Psoas muscle (tissue), 8 donors: Measurements from ENCODE around the gene S1PR5. TPM values are rescaled to one million over a fixed set of nuclear protein-coding genes. Genes with fewer than 3 reads are reported as not detected.
A peak's percentile ranks its signal among the peaks of the same experiment; 100 is the strongest.

ENCODE experiments used
- ATAC-seq, 4 donors: fragments of 200-7000 bp; cut with Tn5 transposase; one replicate each; pipeline ENCODE4 v1.9.1; 2020; ENCODE audit warnings: moderate library complexity in 3 of 4, mild to moderate bottlenecking in 2 of 4
- DNase-seq, 2 donors: peaks; one replicate each; pipeline ENCODE4 v3.0.0-alpha.2; 2020
- H3K27ac ChIP-seq: fragments of 200-600 bp; one replicate; pipeline ENCODE4 v1.8.0; 2022
- H3K27me3 ChIP-seq, 3 donors: fragments of 200-600 bp in 1 of 3; one replicate each; pipeline versions ENCODE4 v1.6.1 to v1.8.0; 2013 to 2022; ENCODE audit warnings: low read length in 2 of 3, mild to moderate bottlenecking in 2 of 3, moderate library complexity in 1 of 3; ENCODE audit not compliant: insufficient read depth in 3 of 3
- H3K36me3 ChIP-seq, 2 donors: fragments of 200-600 bp in 1 of 2; one replicate each; pipeline versions ENCODE4 v1.6.1 to v1.8.0; 2013 to 2022; ENCODE audit warnings: low read depth in 1 of 2, mild to moderate bottlenecking in 1 of 2, moderate library complexity in 1 of 2; ENCODE audit not compliant: insufficient read depth in 1 of 2
- H3K4me1 ChIP-seq: fragments of 200-600 bp; one replicate; pipeline ENCODE4 v1.8.0; 2022
- H3K4me3 ChIP-seq: fragments of 200-600 bp; one replicate; pipeline ENCODE4 v1.8.0; 2022; ENCODE audit warnings: mild to moderate bottlenecking
- H3K9me3 ChIP-seq: fragments of 200-600 bp; one replicate; pipeline ENCODE4 v1.8.0; 2022
- CTCF ChIP-seq: fragments of 200-600 bp; IDR thresholded peaks from one replicate; pipeline ENCODE4 v1.8.0; 2022; ENCODE audit warnings: antibody characterized with exemption
- WGBS, 3 donors: extraction: QIAGEN DNeasy Blood & Tissue Kit; methylation state at CpG; one replicate each; pipeline versions ENCODE4 v1.1.6 to v1.1.7; 2013; 5-methylcytosine and 5-hydroxymethylcytosine counted together
- intact Hi-C, 2 donors: fragments of 100-400 bp; cut with DNase I; formaldehyde crosslinking; loops; one replicate each; pipeline versions ENCODE4 v1.11.0 to v1.14.2; 2022
- long read RNA-seq, 2 donors: library from polyadenylated mRNA; unstranded; transcript quantifications; one replicate each; pipeline ENCODE4 v2.0.0, GENCODE V29; 2021
- polyA plus RNA-seq, 3 donors: library from polyadenylated mRNA; stranded (reverse); fragments of 200-250 nt; gene quantifications; one replicate each; pipeline ENCODE4 v1.2.3, GENCODE V29; 2013
- total RNA-seq, 4 donors: library from RNA; stranded (reverse); fragmentation: NEBNext Ultra II Directional in 2 of 4; extraction: Animal tissue kit (Norgen Biotek cat#: 25700) in 2 of 4; gene quantifications; one replicate each; pipeline versions ENCODE4 v1.2.1 to v1.2.4, GENCODE V29; 2021 to 2023
- donor health status: healthy with polysubstance abuse.
- donor health status: DM: no; HTN: no; CAD: no; lungs with moderate emphysema.
- donor health status: Bipolar disorder and iron deficiency.
- donor health status: healthy.
- donor health status: DM: yes; HTN: yes; CAD: no.
- donor health status: DM: no; HTN: no; CAD: no.
- donor health status: DM: no; HTN: no; CAD: no.
- donor health status: DM: yes; HTN: yes; CAD: no.

Gene S1PR5, protein sequence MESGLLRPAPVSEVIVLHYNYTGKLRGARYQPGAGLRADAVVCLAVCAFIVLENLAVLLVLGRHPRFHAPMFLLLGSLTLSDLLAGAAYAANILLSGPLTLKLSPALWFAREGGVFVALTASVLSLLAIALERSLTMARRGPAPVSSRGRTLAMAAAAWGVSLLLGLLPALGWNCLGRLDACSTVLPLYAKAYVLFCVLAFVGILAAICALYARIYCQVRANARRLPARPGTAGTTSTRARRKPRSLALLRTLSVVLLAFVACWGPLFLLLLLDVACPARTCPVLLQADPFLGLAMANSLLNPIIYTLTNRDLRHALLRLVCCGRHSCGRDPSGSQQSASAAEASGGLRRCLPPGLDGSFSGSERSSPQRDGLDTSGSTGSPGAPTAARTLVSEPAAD
- total RNA-seq: under 1 TPM; 0.15 to 0.30 (median 0.17) TPM
- under 1 TPM; 0.07 to 0.12 (median 0.08) TPM for polyA plus RNA-seq
- long read RNA-seq, donor 1: 0 reads
- long read RNA-seq, donor 2, partial matches to known transcripts: 0 of 1 reads
- long read RNA-seq, donor 2, other reads (novel, unspliced or antisense): 0 of 1 reads

GRCh38 chr19:10517361-10517759 is at the start of gene S1PR5:
S1PR5 (minus strand) TSS chr19:10517447; CDS start chr19:10515011, 2,436 bp downstream.
- Histone ChIP-seq H3K4me3 (peak within 1 kb of the TSS; percentile 52), H3K27me3 (peaks cover 0 to 74% (median 30%) of the 10 kb centered on the region in 3 donors), H3K36me3 (no peaks in the 10 kb centered on the region), H3K27ac (no peak within 1 kb of the TSS), H3K9me3 (no peaks in the 10 kb centered on the region), H3K4me1 (no peaks in the 10 kb centered on the region)
- no peak for TF ChIP-seq CTCF
- intact Hi-C loops: no loop called here
- ATAC-seq (peak; percentile 45 to 53 (median 48)), DNase-seq (no peak)
- WGBS, 3 donors: 0 to 4% (median 1%) methylated on average over 17 to 39 of the region's 39 CpGs

- DNase-seq (peak in 1 of 2 donors; percentile 63), ATAC-seq (no peak)
- H3K27me3 ChIP-seq: no peaks in the 10 kb centered on the region
- peaks cover 0 to 13% of the 10 kb centered on the region in 2 donors for H3K36me3 ChIP-seq
- TF ChIP-seq CTCF: no peak
- 55 to 60% (median 58%) methylated on average over 19 of the region's 19 CpGs for WGBS, 3 donors
- intact Hi-C loops: loop anchor here in 1 of 2 donors (5.0 kb wide), 2 partner anchors 65 to 165 kb away; partner anchors contain the start of genes CDC37 and KEAP1
- peak overlapping the region; percentile 92 for H3K4me3 ChIP-seq
- H3K27ac ChIP-seq: peak overlapping the region; percentile 82
- H3K4me1 ChIP-seq: peaks cover 33% of the 10 kb centered on the region
- H3K9me3 ChIP-seq: no peaks in the 10 kb centered on the region
These were observed 49.6 kb upstream of the S1PR5 start for GRCh38 chr19:10566658-10567410.

GRCh38 chr19:10566408-10566657 is 49.1 kb upstream of the S1PR5 start:
- peaks cover 0 to 18% of the 10 kb centered on the region in 2 donors for H3K36me3 ChIP-seq
- H3K27ac ChIP-seq: peak overlapping the region; percentile 82
- H3K4me1 ChIP-seq: peaks cover 33% of the 10 kb centered on the region
- 3 to 7% (median 6%) methylated on average over 4 of the region's 4 CpGs for WGBS, 3 donors
- intact Hi-C loops: loop anchor here in 1 of 2 donors (5.0 kb wide), 2 partner anchors 64 to 164 kb away; partner anchors contain the start of genes CDC37 and KEAP1
- TF ChIP-seq CTCF: no peak
- H3K4me3 ChIP-seq: peak overlapping the region; percentile 92
- DNase-seq (no peak), ATAC-seq (no peak)
- no peaks in the 10 kb centered on the region for H3K9me3 ChIP-seq
- no peaks in the 10 kb centered on the region for H3K27me3 ChIP-seq

DNA sequence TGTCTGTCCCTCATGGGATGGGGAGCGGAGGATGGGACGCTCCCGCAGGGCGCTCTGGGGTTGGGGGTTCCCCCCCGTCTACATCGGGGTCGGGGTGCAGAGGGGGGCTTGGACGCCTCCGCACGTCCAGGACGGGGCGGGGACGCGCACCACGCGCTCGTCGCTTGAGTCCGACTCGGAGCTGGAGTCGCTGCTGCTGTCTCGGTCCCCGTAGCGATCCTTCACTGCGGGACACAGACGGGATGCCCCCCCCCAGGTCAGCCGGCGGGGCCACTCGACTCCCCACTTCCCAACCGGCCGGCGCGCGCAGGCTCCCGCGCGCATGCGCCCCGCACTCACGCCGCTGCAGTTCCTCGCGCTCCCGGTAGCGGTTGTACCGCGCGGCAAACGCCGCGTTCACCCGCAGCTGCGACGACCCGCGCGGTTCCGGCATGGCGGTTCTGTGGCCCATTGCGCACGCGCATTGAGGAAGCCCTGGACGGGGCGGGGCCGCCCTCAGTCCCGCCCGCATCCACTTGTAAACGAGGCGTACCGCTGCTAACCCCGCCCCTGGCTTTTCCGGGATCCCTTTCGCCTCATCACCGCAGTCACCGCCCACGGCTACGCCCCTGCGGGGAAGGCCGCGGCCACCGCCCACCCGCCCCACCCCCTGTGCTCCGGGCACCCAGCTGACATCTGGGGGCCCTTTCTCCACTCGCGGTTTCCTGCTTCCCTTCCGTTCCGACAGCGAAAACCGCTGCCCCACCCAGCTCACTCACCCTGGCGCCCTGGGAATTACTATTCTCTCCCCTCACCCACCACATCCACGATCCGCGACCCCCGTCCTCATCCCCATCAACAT is 48.5 kb upstream of the S1PR5 start, which contains the start of gene KRI1:
Gene KRI1 (minus strand): TSS at position 444 of the 841 bp plus-strand sequence. CDS start 11 bp downstream, at position 433.
- peak within 1 kb of the TSS; percentile 92 for H3K4me3 ChIP-seq
- 0 to 1% (median 1%) methylated on average over 36 to 94 of the region's 94 CpGs for WGBS, 3 donors
- no peaks in the 10 kb centered on the region for H3K9me3 ChIP-seq
- DNase-seq: peak; percentile 98 to 99
- peak; percentile 33 for TF ChIP-seq CTCF
- no peaks in the 10 kb centered on the region for H3K27me3 ChIP-seq
- peak within 1 kb of the TSS; percentile 82 for H3K27ac ChIP-seq
- peaks cover 0 to 24% of the 10 kb centered on the region in 2 donors for H3K36me3 ChIP-seq
- peak; percentile 84 to 87 (median 85) for ATAC-seq
- intact Hi-C loops: loop anchor here in 1 of 2 donors (5.0 kb wide), 2 partner anchors 63 to 163 kb away; partner anchors contain the start of genes CDC37 and KEAP1
- peaks cover 33% of the 10 kb centered on the region for H3K4me1 ChIP-seq
